Astrocyte of the cerebellum (primary cell): ENCODE data around the gene GOLM1.

Source experiments
- DNase-seq: peaks from one replicate; pipeline ENCODE4 v3.0.0-alpha.2; 2011; ENCODE audit warnings: low read depth
- H3K4me3 ChIP-seq: 2 replicates; pipeline ENCODE4 v1.5.1; 2011; ENCODE audit warnings: mild to moderate bottlenecking, low read depth, low read length, moderate library complexity
- CTCF ChIP-seq: IDR thresholded peaks from 2 replicates; pipeline ENCODE4 v1.5.1; 2012; ENCODE audit warnings: low read length, low read depth, moderate library complexity, mild to moderate bottlenecking; ENCODE audit errors: missing control alignments
- in situ Hi-C: cut with HindIII; loops from 2 replicates; pipeline ENCODE4 v1.10.0; 2017; ENCODE audit warnings: low sequenced_read_pairs

GOLM1 gene

GRCh38 chr9:86112057-86112456 is 12.7 kb upstream of the GOLM1 start:
- in situ Hi-C loops, result no loop called here
- DNase-seq, result no peak
- no peak for TF ChIP-seq CTCF
- H3K4me3 ChIP-seq, result no peak overlapping the region

GRCh38 chr9:86102626-86103025 is 3.3 kb upstream of the GOLM1 start:
- no peak for TF ChIP-seq CTCF
- in situ Hi-C loops, result no loop called here
- no peak overlapping the region for H3K4me3 ChIP-seq
- DNase-seq, result no peak

- in situ Hi-C loops, result no loop called here
- TF ChIP-seq CTCF, result no peak
- no peak for DNase-seq
- peak overlapping the region; percentile 80 for H3K4me3 ChIP-seq
Observed at GRCh38 chr9:86099701-86100364, 475 bp upstream of the GOLM1 start.

GRCh38 chr9:86097510-86098224 is 1.7 kb downstream of the GOLM1 start:
- H3K4me3 ChIP-seq, result peak overlapping the region; percentile 80
- in situ Hi-C loops, result no loop called here
- no peak for DNase-seq

GRCh38 chr9:86096386-86096785 is 3.0 kb downstream of the GOLM1 start:
- in situ Hi-C loops, result no loop called here
- H3K4me3 ChIP-seq, result no peak overlapping the region
- no peak for DNase-seq
- no peak for TF ChIP-seq CTCF

More at GRCh38 chr9:86097510-86098224, 1.7 kb downstream of the GOLM1 start:
- TF ChIP-seq CTCF, result no peak

- DNase-seq, result no peak
- in situ Hi-C loops, result no loop called here
- TF ChIP-seq CTCF, result no peak
- H3K4me3 ChIP-seq, result no peak overlapping the region
Observed at GRCh38 chr9:86093788-86094555, 5.4 kb downstream of the GOLM1 start.
